Kidney epithelial cell (primary cell): Measurements from ENCODE around the gene HNMT. TPM values are rescaled to one million over a fixed set of nuclear protein-coding genes. Genes with fewer than 3 reads are reported as not detected.

Source experiments
- DNase-seq: peaks from one replicate; pipeline ENCODE4 v3.0.0-alpha.2; 2010; ENCODE audit warnings: low read depth
- H3K27me3 ChIP-seq: 2 replicates; pipeline ENCODE4 v1.6.0; 2011; ENCODE audit warnings: low read length; ENCODE audit not compliant: control insufficient read depth, insufficient read depth
- H3K36me3 ChIP-seq: 2 replicates; pipeline ENCODE4 v1.5.1; 2011; ENCODE audit warnings: low read length; ENCODE audit not compliant: control insufficient read depth, insufficient read depth
- H3K4me3 ChIP-seq: 2 replicates; pipeline ENCODE4 v1.5.1; 2011; ENCODE audit warnings: low read depth, mild to moderate bottlenecking, control low read depth, low read length
- CTCF ChIP-seq: IDR thresholded peaks from 2 replicates; pipeline ENCODE4 v1.5.1; 2011; ENCODE audit warnings: mild to moderate bottlenecking, moderate library complexity, low read length, control low read depth, inconsistent platforms; ENCODE audit not compliant: insufficient read depth, poor library complexity, severe bottlenecking
- total RNA-seq: library from RNA; depleted of rRNA; stranded (reverse); fragments of >200 nt; gene quantifications from 2 replicates; pipeline ENCODE4 v1.2.3, GENCODE V29; 2015

HNMT gene
- total RNA-seq, 1 donor from 2014 or later = 9.9 TPM

GRCh38 chr2:138013639-138014038, 49.4 kb downstream of the HNMT start:
- no peaks in the 10 kb centered on the region for H3K27me3 ChIP-seq
- no peak for TF ChIP-seq CTCF
- H3K4me3 ChIP-seq = no peak overlapping the region
- no peaks in the 10 kb centered on the region for H3K36me3 ChIP-seq
- no peak for DNase-seq

GRCh38 chr2:138015494-138015893, 51.2 kb downstream of the HNMT start:
- TF ChIP-seq CTCF = no peak
- no peaks in the 10 kb centered on the region for H3K36me3 ChIP-seq
- H3K27me3 ChIP-seq = no peaks in the 10 kb centered on the region
- no peak overlapping the region for H3K4me3 ChIP-seq
- DNase-seq = no peak

GRCh38 chr2:138016351-138017087, 52.2 kb downstream of the HNMT start:
- H3K27me3 ChIP-seq = no peaks in the 10 kb centered on the region
- DNase-seq = no peak
- no peak overlapping the region for H3K4me3 ChIP-seq
- H3K36me3 ChIP-seq = no peaks in the 10 kb centered on the region
- TF ChIP-seq CTCF = no peak

- Histone ChIP-seq H3K4me3 (no peak overlapping the region), H3K27me3 (no peaks in the 10 kb centered on the region), H3K36me3 (no peaks in the 10 kb centered on the region)
- DNase-seq = no peak
- no peak for TF ChIP-seq CTCF
These were observed 53.6 kb downstream of the HNMT start for GRCh38 chr2:138017824-138018223.

GRCh38 chr2:138018866-138019688, 54.8 kb downstream of the HNMT start:
- Histone ChIP-seq H3K36me3 (no peaks in the 10 kb centered on the region), H3K4me3 (no peak overlapping the region), H3K27me3 (no peaks in the 10 kb centered on the region)
- DNase-seq = no peak
- no peak for TF ChIP-seq CTCF
